ENCODE results near the gene POLR3GL.

- TF ChIP-seq, protein P1, sequence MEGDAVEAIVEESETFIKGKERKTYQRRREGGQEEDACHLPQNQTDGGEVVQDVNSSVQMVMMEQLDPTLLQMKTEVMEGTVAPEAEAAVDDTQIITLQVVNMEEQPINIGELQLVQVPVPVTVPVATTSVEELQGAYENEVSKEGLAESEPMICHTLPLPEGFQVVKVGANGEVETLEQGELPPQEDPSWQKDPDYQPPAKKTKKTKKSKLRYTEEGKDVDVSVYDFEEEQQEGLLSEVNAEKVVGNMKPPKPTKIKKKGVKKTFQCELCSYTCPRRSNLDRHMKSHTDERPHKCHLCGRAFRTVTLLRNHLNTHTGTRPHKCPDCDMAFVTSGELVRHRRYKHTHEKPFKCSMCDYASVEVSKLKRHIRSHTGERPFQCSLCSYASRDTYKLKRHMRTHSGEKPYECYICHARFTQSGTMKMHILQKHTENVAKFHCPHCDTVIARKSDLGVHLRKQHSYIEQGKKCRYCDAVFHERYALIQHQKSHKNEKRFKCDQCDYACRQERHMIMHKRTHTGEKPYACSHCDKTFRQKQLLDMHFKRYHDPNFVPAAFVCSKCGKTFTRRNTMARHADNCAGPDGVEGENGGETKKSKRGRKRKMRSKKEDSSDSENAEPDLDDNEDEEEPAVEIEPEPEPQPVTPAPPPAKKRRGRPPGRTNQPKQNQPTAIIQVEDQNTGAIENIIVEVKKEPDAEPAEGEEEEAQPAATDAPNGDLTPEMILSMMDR (IDR thresholded peaks at IDR 0.05) = no peak
- TF ChIP-seq POLR2A (IDR thresholded peaks at IDR 0.05) = no peak
These were observed 5.8 kb upstream of the POLR3GL start for GRCh38 chr1:145958734-145959133.

Measured in breast epithelium (tissue), 3 donors.